Caco-2 (cell line): ENCODE data around the gene ABCC1. TPM values are rescaled to one million over a fixed set of nuclear protein-coding genes. Genes with fewer than 3 reads are reported as not detected.
A peak's percentile ranks its signal among the peaks of the same experiment; 100 is the strongest.

ENCODE experiments used
- BruUV-seq: library from RNA; stranded (reverse); fragments of 400-500 nt; replicated peaks from 2 replicates; lab custom pipeline; 2021; lab: Mats Ljungman, UMichigan
- CTCF ChIA-PET: fragments of 300-600 bp; sonication (Branson Sonifier 250); formaldehyde crosslinking; loops from one replicate; lab custom pipeline; 2022; ENCODE audit warnings: antibody characterized with exemption; lab: Charles Lee
- POLR2A ChIA-PET: fragments of 300-600 bp; sonication (Branson Sonifier 250); formaldehyde crosslinking; loops from one replicate; lab custom pipeline; 2022; ENCODE audit warnings: antibody characterized with exemption; lab: Charles Lee
- DNase-seq, 2 experiments: peaks; one replicate each; pipeline versions ENCODE4 v3.0.0 to v3.0.0-alpha.2; 2020 to 2022
- H3K27me3 ChIP-seq: replicated peaks from 2 replicates; pipeline ENCODE4 v1.6.0; 2011; ENCODE audit warnings: low read length; ENCODE audit not compliant: control insufficient read depth, insufficient read depth
- H3K36me3 ChIP-seq: 2 replicates; pipeline ENCODE4 v1.5.1; 2011; ENCODE audit warnings: low read length; ENCODE audit not compliant: control insufficient read depth, insufficient read depth
- H3K4me1 ChIP-seq: fragments of 250-450 bp; sonication (Bioruptor Pico); 2 replicates; pipeline ENCODE4 v1.5.1; 2020; ENCODE audit warnings: mild to moderate bottlenecking
- H3K4me3 ChIP-seq: 2 replicates; pipeline ENCODE4 v1.5.1; 2011; ENCODE audit warnings: low read depth, mild to moderate bottlenecking, control low read depth, low read length
- H3K9me3 ChIP-seq: fragments of 250-450 bp; sonication (Bioruptor Pico); 2 replicates; pipeline ENCODE4 v1.5.1; 2020; ENCODE audit warnings: mild to moderate bottlenecking, moderate library complexity
- H3K27ac Mint-ChIP-seq: one replicate; pipeline ENCODE4 v1.8.0; 2022; ENCODE audit warnings: mixed read lengths; ENCODE audit not compliant: unreplicated experiment
- H3K27me3 Mint-ChIP-seq: one replicate; pipeline ENCODE4 v1.8.0; 2022; ENCODE audit warnings: mixed read lengths; ENCODE audit not compliant: insufficient read depth, unreplicated experiment
- H3K36me3 Mint-ChIP-seq: one replicate; pipeline ENCODE4 v1.8.0; 2022; ENCODE audit warnings: mild to moderate bottlenecking, mixed read lengths; ENCODE audit not compliant: insufficient read depth, unreplicated experiment
- H3K4me1 Mint-ChIP-seq: one replicate; pipeline ENCODE4 v1.8.0; 2022; ENCODE audit warnings: low read depth, mixed read lengths; ENCODE audit not compliant: unreplicated experiment
- H3K4me3 Mint-ChIP-seq: one replicate; pipeline ENCODE4 v1.8.0; 2022; ENCODE audit warnings: mild to moderate bottlenecking, moderate library complexity, mixed read lengths; ENCODE audit not compliant: unreplicated experiment
- H3K9me3 Mint-ChIP-seq: one replicate; pipeline ENCODE4 v1.8.0; 2022; ENCODE audit warnings: mixed read lengths; ENCODE audit not compliant: unreplicated experiment
- CTCF ChIP-seq, 2 experiments: fragments of 200-600 bp in 1 of 2; IDR thresholded peaks; 1 replicate in 1 of 2; 2 replicates in 1 of 2; pipeline versions ENCODE4 v1.5.1 to v1.8.0; 2011 to 2022; ENCODE audit warnings: antibody characterized with exemption in 1 of 2, control low read depth in 1 of 2, inconsistent platforms in 1 of 2, low read depth in 1 of 2, low read length in 1 of 2, mild to moderate bottlenecking in 1 of 2, moderate library complexity in 1 of 2; ENCODE audit not compliant: insufficient read depth in 1 of 2, severe bottlenecking in 1 of 2, unreplicated experiment in 1 of 2
- intact Hi-C: fragments of 100-400 bp; cut with micrococcal nuclease; formaldehyde crosslinking; loops from one replicate; pipeline ENCODE4 v1.10.0; 2022; ENCODE audit not compliant: unreplicated experiment
- total RNA-seq: library from RNA; stranded (reverse); gene quantifications from 2 replicates; pipeline ENCODE4 v1.2.3, GENCODE V29; 2022

The ABCC1 gene
- total RNA-seq, 1 experiment from 2014 or later, result 22.3 TPM

GRCh38 chr16:15903960-15904359 lies 45.5 kb upstream of the ABCC1 start:
- H3K27me3 Mint-ChIP-seq, result no peaks in the 10 kb centered on the region
- H3K9me3 Mint-ChIP-seq, result peaks cover 19% of the 10 kb centered on the region
- ChIA-PET CTCF (no interaction called here), POLR2A (no interaction called here)
- Histone ChIP-seq H3K4me1 (peaks cover 9% of the 10 kb centered on the region), H3K36me3 (no peaks in the 10 kb centered on the region), H3K4me3 (no peak overlapping the region), H3K9me3 (no peaks in the 10 kb centered on the region), H3K27me3 (no peaks in the 10 kb centered on the region)
- TF ChIP-seq CTCF (IDR thresholded peaks at IDR 0.05; ENCODE audit: insufficient read depth in 1 of 2, low read depth in 1 of 2, low read length in 1 of 2, severe bottlenecking in 1 of 2, unreplicated experiment in 1 of 2), result no peak
- H3K36me3 Mint-ChIP-seq, result no peaks in the 10 kb centered on the region
- no peak overlapping the region for H3K4me3 Mint-ChIP-seq
- H3K4me1 Mint-ChIP-seq, result no peaks in the 10 kb centered on the region
- no peak for DNase-seq
- BruUV-seq, result no TSS peak
- H3K27ac Mint-ChIP-seq, result no peak overlapping the region
- intact Hi-C loops, result no loop called here

GRCh38 chr16:15906439-15906838 lies 43.0 kb upstream of the ABCC1 start:
- CTCF ChIA-PET, result no interaction called here

GRCh38 chr16:15907863-15908478 lies 41.4 kb upstream of the ABCC1 start:
- CTCF ChIA-PET, result no interaction called here
- no peak for TF ChIP-seq CTCF (IDR thresholded peaks at IDR 0.05; ENCODE audit: insufficient read depth in 1 of 2, low read depth in 1 of 2, low read length in 1 of 2, severe bottlenecking in 1 of 2, unreplicated experiment in 1 of 2)
- Histone ChIP-seq H3K36me3 (no peaks in the 10 kb centered on the region), H3K4me1 (no peaks in the 10 kb centered on the region), H3K4me3 (no peak overlapping the region), H3K27me3 (no peaks in the 10 kb centered on the region), H3K9me3 (no peaks in the 10 kb centered on the region)
- intact Hi-C loops, result no loop called here
- BruUV-seq, result no TSS peak
- no peak overlapping the region for H3K4me3 Mint-ChIP-seq
- H3K27me3 Mint-ChIP-seq, result no peaks in the 10 kb centered on the region
- peaks cover 19% of the 10 kb centered on the region for H3K9me3 Mint-ChIP-seq
- POLR2A ChIA-PET, result no interaction called here
- no peak overlapping the region for H3K27ac Mint-ChIP-seq
- peak; percentile 49 to 76 for DNase-seq
- no peaks in the 10 kb centered on the region for H3K36me3 Mint-ChIP-seq
- no peaks in the 10 kb centered on the region for H3K4me1 Mint-ChIP-seq

More at GRCh38 chr16:15906439-15906838, 43.0 kb upstream of the ABCC1 start:
- no peak for TF ChIP-seq CTCF (IDR thresholded peaks at IDR 0.05; ENCODE audit: insufficient read depth in 1 of 2, low read depth in 1 of 2, low read length in 1 of 2, severe bottlenecking in 1 of 2, unreplicated experiment in 1 of 2)
- no peaks in the 10 kb centered on the region for H3K36me3 ChIP-seq
- BruUV-seq, result no TSS peak
- H3K27ac Mint-ChIP-seq, result no peak overlapping the region
- no peaks in the 10 kb centered on the region for H3K36me3 Mint-ChIP-seq
- no peaks in the 10 kb centered on the region for H3K27me3 ChIP-seq
- no peaks in the 10 kb centered on the region for H3K27me3 Mint-ChIP-seq
- no peak overlapping the region for H3K4me3 ChIP-seq
- peaks cover 19% of the 10 kb centered on the region for H3K9me3 Mint-ChIP-seq
- POLR2A ChIA-PET, result no interaction called here
- no peaks in the 10 kb centered on the region for H3K9me3 ChIP-seq
- no peaks in the 10 kb centered on the region for H3K4me1 ChIP-seq
- DNase-seq, result no peak
- intact Hi-C loops, result no loop called here
- H3K4me3 Mint-ChIP-seq, result no peak overlapping the region
- H3K4me1 Mint-ChIP-seq, result no peaks in the 10 kb centered on the region
